Kidney (tissue), 14 donors: Measurements from ENCODE around the gene ZNF783. TPM values are rescaled to one million over a fixed set of nuclear protein-coding genes. Genes with fewer than 3 reads are reported as not detected.

ENCODE experiments used
- DNase-seq, 5 donors: peaks; one replicate each; pipeline ENCODE4 v3.0.0-alpha.2; 2013 to 2020
- FAIRE-seq: peaks from 2 replicates; lab custom pipeline; 2012; peaks lifted over from hg19 to GRCh38; lab: Jason Lieb, UNC
- H3K27ac ChIP-seq, 2 donors: one replicate each; pipeline ENCODE4 v1.7.0; 2013; ENCODE audit warnings: low read depth in 2 of 2, low read length in 2 of 2, inconsistent platforms in 1 of 2
- H3K27me3 ChIP-seq: one replicate; pipeline ENCODE4 v1.7.1; 2013; ENCODE audit warnings: low read length, inconsistent platforms; ENCODE audit not compliant: control insufficient read depth, insufficient read depth
- H3K36me3 ChIP-seq, 3 donors: one replicate each; pipeline versions ENCODE4 v1.7.0 to v1.7.1; 2013; ENCODE audit warnings: low read length in 3 of 3, control low read depth in 1 of 3, inconsistent platforms in 1 of 3; ENCODE audit not compliant: insufficient read depth in 3 of 3, control insufficient read depth in 2 of 3
- H3K4me1 ChIP-seq, 3 donors: one replicate each; pipeline versions ENCODE4 v1.7.0 to v1.7.1; 2013; ENCODE audit warnings: low read length in 3 of 3, inconsistent platforms in 1 of 3, low read depth in 1 of 3; ENCODE audit not compliant: control insufficient read depth in 2 of 3, insufficient read depth in 2 of 3
- H3K4me3 ChIP-seq, 3 donors: one replicate each; pipeline versions ENCODE4 v1.7.0 to v1.8.1; 2013; ENCODE audit warnings: low read length in 3 of 3, control low read depth in 1 of 3, inconsistent platforms in 1 of 3
- H3K9ac ChIP-seq, 3 donors: one replicate each; pipeline versions ENCODE4 v1.7.0 to v1.7.1; 2013; ENCODE audit warnings: low read length in 3 of 3, control low read depth in 1 of 3, inconsistent platforms in 1 of 3
- H3K9me3 ChIP-seq, 3 donors: one replicate each; pipeline versions ENCODE4 v1.7.0 to v1.7.1; 2013; ENCODE audit warnings: low read length in 3 of 3, control low read depth in 1 of 3, inconsistent platforms in 1 of 3; ENCODE audit not compliant: control insufficient read depth in 2 of 3, insufficient read depth in 1 of 3
- CTCF ChIP-seq: IDR thresholded peaks from 3 replicates; pipeline ENCODE4 v1.5.1; 2012; ENCODE audit warnings: mild to moderate bottlenecking, moderate library complexity, borderline replicate concordance; ENCODE audit not compliant: insufficient read depth; ENCODE audit errors: extremely low read depth
- intact Hi-C: fragments of 100-400 bp; cut with DNase I; formaldehyde crosslinking; loops from one replicate; pipeline ENCODE4 v1.11.1; 2022
- polyA plus RNA-seq: library from polyadenylated mRNA; stranded (reverse); fragments of 350-450 nt; fragmentation: Illumina TruSeq; extraction: RNeasy Lipid Tissue Mini Kit (QIAGEN cat#74804); gene quantifications from one replicate; pipeline ENCODE4 v1.2.3, GENCODE V29; 2014; ENCODE audit warnings: low read depth, low replicate concordance; ENCODE audit not compliant: insufficient read depth
- total RNA-seq: library from RNA; stranded (reverse); fragmentation: NEBNext Ultra II Directional; extraction: Animal tissue kit (Norgen Biotek cat#: 25700); gene quantifications from one replicate; pipeline ENCODE4 v1.2.1, GENCODE V29; 2021
- donor health status: control.
- donor health status: control.
- donor health status: control.
- donor health status: control.
- donor health status: control.
- donor health status: DM: yes; HTN: yes; CAD: no.
- donor health status: Normal renal cell carcinoma (clear cell type).

ZNF783 gene
- total and polyA plus RNA-seq, 2 donors from 2014 or later = 3.6 to 21.8 TPM

- no peak for DNase-seq
- H3K36me3 ChIP-seq = no peaks in the 10 kb centered on the region
- no peak overlapping the region for H3K9ac ChIP-seq
- H3K4me3 ChIP-seq = no peak overlapping the region
- FAIRE-seq = no peak
- no peaks in the 10 kb centered on the region for H3K9me3 ChIP-seq
- intact Hi-C loops = no loop called here
- TF ChIP-seq CTCF = no peak
- H3K27ac ChIP-seq = no peak overlapping the region
- H3K4me1 ChIP-seq = no peaks in the 10 kb centered on the region
- no peaks in the 10 kb centered on the region for H3K27me3 ChIP-seq
Measured at GRCh38 chr7:149307775-149308501, 45.9 kb downstream of the ZNF783 start.

DNA sequence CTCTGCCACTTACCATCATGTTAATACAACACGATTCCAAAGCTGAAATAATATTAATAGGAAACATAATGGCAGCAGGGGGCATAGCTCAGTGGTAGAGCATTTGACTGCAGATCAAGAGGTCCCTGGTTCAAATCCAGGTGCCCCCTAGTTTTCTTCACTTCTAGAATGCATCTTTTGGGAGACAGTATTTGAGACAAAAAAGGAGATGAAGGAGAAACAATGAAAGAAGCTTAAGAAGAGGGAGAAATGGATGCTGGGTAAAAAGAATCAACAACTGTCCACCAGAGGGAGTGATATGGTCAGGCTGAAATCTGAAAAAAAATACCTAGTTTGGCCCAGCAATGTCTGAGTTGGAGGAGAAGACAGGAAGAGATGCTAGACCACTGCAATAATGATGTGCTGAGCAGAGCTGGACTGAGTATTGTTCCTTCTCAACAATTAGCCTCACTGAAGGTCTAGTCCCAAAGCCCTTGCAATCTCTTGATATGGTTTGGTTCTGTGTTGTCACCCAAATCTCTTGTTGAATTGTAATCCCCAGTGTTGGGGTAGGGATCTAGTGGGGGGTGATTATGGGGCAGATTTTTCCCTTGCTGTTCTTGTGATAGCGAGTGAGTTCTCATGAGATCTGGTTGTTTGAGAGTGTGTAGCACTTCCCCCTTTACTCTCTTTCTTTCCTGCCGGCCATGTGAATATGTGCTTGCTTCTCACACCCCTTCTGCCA lies 48.3 kb downstream of the ZNF783 start:
- H3K4me1 ChIP-seq = no peaks in the 10 kb centered on the region
- no peaks in the 10 kb centered on the region for H3K9me3 ChIP-seq
- TF ChIP-seq CTCF = peak; percentile 41
- H3K4me3 ChIP-seq = no peak overlapping the region
- no peak overlapping the region for H3K27ac ChIP-seq
- intact Hi-C loops = no loop called here
- DNase-seq = peak in 2 of 5 donors; percentile 56 to 63
- FAIRE-seq = peak; percentile 62
- no peaks in the 10 kb centered on the region for H3K36me3 ChIP-seq
- no peak overlapping the region for H3K9ac ChIP-seq
- H3K27me3 ChIP-seq = no peaks in the 10 kb centered on the region

- H3K4me3 ChIP-seq = no peak overlapping the region
- no peaks in the 10 kb centered on the region for H3K36me3 ChIP-seq
- H3K27ac ChIP-seq = no peak overlapping the region
- DNase-seq = no peak
- no peak overlapping the region for H3K9ac ChIP-seq
- intact Hi-C loops = no loop called here
- H3K9me3 ChIP-seq = no peaks in the 10 kb centered on the region
- no peaks in the 10 kb centered on the region for H3K4me1 ChIP-seq
- H3K27me3 ChIP-seq = no peaks in the 10 kb centered on the region
- TF ChIP-seq CTCF = no peak
- FAIRE-seq = no peak
Measured at GRCh38 chr7:149310990-149311573, 49.1 kb downstream of the ZNF783 start.
